ENCODE data around the gene TBC1D23.

TBC1D23 gene

DNA sequence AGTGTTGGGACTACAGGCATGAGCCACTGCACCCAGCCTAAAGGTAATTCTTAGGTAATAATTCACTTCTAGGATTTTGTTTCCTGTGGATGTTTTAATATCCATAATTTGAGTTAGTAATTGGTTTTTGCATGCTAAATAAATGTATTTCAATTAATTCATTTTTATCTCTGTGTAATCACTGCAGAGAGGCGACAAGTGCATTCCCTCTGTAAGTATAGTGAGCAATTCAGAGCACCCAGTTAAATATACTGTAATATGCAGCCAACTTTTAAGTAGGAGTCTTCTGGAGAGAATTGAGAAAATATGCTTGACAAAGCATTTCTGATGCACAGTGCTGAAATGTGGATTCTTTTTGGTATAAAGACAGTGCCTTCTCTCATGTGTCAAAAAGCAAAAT, 5.7 kb downstream of the TBC1D23 start:
- Histone ChIP-seq H3K4me1 (ENCODE audit: control insufficient read depth, low read length) (peaks cover 11% of the 10 kb centered on the region), H3K4me3 (ENCODE audit: low read length) (no peak overlapping the region), H3K9me3 (ENCODE audit: control insufficient read depth, insufficient read depth, low read length) (no peaks in the 10 kb centered on the region), H3K27ac (ENCODE audit: low read depth, low read length) (no peak overlapping the region), H3K27me3 (ENCODE audit: control insufficient read depth, low read length) (no peaks in the 10 kb centered on the region), H3K79me2 (ENCODE audit: control insufficient read depth, low read length) (peaks cover 80% of the 10 kb centered on the region), H3K36me3 (ENCODE audit: control insufficient read depth, low read length) (no peaks in the 10 kb centered on the region), H3K4me2 (ENCODE audit: low read length) (no peak overlapping the region), H3K9me2 (replicated peaks; ENCODE audit: control insufficient read depth, low read length) (no peaks in the 10 kb centered on the region), H4K20me1 (ENCODE audit: control insufficient read depth, insufficient read depth, low read depth, low read length) (peaks cover 7% of the 10 kb centered on the region; the same call in 1 of the 2 replicates), H3F3A (ENCODE audit: control insufficient read depth, insufficient read depth) (no peaks in the 10 kb centered on the region)
- no peak for TF ChIP-seq EZH2phosphoT487 (IDR thresholded peaks at IDR 0.05; ENCODE audit: borderline replicate concordance, low read length)
- TF ChIP-seq, protein P1, sequence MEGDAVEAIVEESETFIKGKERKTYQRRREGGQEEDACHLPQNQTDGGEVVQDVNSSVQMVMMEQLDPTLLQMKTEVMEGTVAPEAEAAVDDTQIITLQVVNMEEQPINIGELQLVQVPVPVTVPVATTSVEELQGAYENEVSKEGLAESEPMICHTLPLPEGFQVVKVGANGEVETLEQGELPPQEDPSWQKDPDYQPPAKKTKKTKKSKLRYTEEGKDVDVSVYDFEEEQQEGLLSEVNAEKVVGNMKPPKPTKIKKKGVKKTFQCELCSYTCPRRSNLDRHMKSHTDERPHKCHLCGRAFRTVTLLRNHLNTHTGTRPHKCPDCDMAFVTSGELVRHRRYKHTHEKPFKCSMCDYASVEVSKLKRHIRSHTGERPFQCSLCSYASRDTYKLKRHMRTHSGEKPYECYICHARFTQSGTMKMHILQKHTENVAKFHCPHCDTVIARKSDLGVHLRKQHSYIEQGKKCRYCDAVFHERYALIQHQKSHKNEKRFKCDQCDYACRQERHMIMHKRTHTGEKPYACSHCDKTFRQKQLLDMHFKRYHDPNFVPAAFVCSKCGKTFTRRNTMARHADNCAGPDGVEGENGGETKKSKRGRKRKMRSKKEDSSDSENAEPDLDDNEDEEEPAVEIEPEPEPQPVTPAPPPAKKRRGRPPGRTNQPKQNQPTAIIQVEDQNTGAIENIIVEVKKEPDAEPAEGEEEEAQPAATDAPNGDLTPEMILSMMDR (IDR thresholded peaks at IDR 0.05; ENCODE audit: low read depth, low read length, poor library complexity, severe bottlenecking): no peak

DNA sequence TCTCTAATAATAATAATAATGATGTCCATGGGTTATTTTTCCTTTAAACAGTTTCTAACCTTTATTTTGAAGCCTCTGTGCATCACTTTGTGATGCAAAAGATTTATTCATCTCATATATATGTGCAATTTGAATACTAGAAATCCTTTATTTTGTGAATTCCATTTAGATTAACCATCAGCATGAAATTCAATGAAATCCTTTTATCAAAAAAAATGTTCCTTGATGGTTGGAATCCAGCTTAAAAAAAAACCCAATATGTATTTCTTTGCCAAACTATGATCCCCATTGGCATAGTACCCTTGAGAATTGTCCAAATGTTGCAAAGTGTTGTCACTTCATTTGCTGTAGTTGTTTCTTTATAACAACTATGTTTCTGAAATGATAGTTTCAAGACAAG, 7.4 kb downstream of the TBC1D23 start:
- Histone ChIP-seq H3K27me3 (ENCODE audit: control insufficient read depth, low read length) (no peaks in the 10 kb centered on the region), H3K4me2 (ENCODE audit: low read length) (no peak overlapping the region), H3K9me2 (replicated peaks; ENCODE audit: control insufficient read depth, low read length) (no peaks in the 10 kb centered on the region), H4K20me1 (ENCODE audit: control insufficient read depth, insufficient read depth, low read depth, low read length) (peaks cover 7% of the 10 kb centered on the region; the same call in 1 of the 2 replicates), H3K4me3 (ENCODE audit: low read length) (no peak overlapping the region), H3K27ac (ENCODE audit: low read depth, low read length) (no peak overlapping the region), H3K4me1 (ENCODE audit: control insufficient read depth, low read length) (peaks cover 4% of the 10 kb centered on the region; the same call in 1 of the 2 replicates), H3K9me3 (ENCODE audit: control insufficient read depth, insufficient read depth, low read length) (no peaks in the 10 kb centered on the region), H3K79me2 (ENCODE audit: control insufficient read depth, low read length) (peaks cover 64% of the 10 kb centered on the region), H3F3A (ENCODE audit: control insufficient read depth, insufficient read depth) (no peaks in the 10 kb centered on the region), H3K36me3 (ENCODE audit: control insufficient read depth, low read length) (no peaks in the 10 kb centered on the region)
- TF ChIP-seq, protein P1 (IDR thresholded peaks at IDR 0.05; ENCODE audit: low read depth, low read length, poor library complexity, severe bottlenecking): no peak
- TF ChIP-seq EZH2phosphoT487 (IDR thresholded peaks at IDR 0.05; ENCODE audit: borderline replicate concordance, low read length): no peak

DNA sequence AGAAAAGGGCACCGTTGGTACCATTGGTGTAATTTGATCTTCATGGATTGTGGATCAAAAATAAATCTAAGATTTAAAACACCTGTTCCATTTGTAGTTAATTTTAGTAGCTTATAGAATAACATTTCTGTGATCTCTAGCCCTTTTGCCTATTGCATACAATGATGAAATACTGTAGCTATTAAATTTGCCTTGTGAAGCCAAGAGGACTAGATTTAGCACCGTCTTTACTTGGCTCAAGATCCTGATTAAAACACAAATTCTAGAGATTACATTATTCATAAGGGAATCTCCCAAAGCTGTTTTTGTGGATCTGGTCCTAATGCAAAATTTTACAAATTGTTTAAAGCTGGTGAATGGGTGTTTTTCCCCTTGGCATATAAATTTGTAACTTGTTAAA, 8.2 kb downstream of the TBC1D23 start:
- no peaks in the 10 kb centered on the region for H3K9me2 ChIP-seq (replicated peaks; ENCODE audit: control insufficient read depth, low read length)
- no peaks in the 10 kb centered on the region for H3K9me3 ChIP-seq (ENCODE audit: control insufficient read depth, insufficient read depth, low read length)
- peaks cover 59% of the 10 kb centered on the region for H3K79me2 ChIP-seq (ENCODE audit: control insufficient read depth, low read length)
- H3F3A ChIP-seq (ENCODE audit: control insufficient read depth, insufficient read depth): no peaks in the 10 kb centered on the region
- H3K4me3 ChIP-seq (ENCODE audit: low read length): no peak overlapping the region
- H3K27ac ChIP-seq (ENCODE audit: low read depth, low read length): no peak overlapping the region
- TF ChIP-seq, protein P1 (IDR thresholded peaks at IDR 0.05; ENCODE audit: low read depth, low read length, poor library complexity, severe bottlenecking): no peak
- TF ChIP-seq EZH2phosphoT487 (IDR thresholded peaks at IDR 0.05; ENCODE audit: borderline replicate concordance, low read length): no peak
- no peak overlapping the region for H3K4me2 ChIP-seq (ENCODE audit: low read length)
- no peaks in the 10 kb centered on the region for H3K27me3 ChIP-seq (ENCODE audit: control insufficient read depth, low read length)
- peaks cover 7% of the 10 kb centered on the region; the same call in 1 of the 2 replicates for H4K20me1 ChIP-seq (ENCODE audit: control insufficient read depth, insufficient read depth, low read depth, low read length)
- no peaks in the 10 kb centered on the region for H3K4me1 ChIP-seq (ENCODE audit: control insufficient read depth, low read length)
- no peaks in the 10 kb centered on the region for H3K36me3 ChIP-seq (ENCODE audit: control insufficient read depth, low read length)

All from DOHH2 (cell line).